GM18507 (cell line): Measurements from ENCODE around the gene ALDH9A1.
"Not testable (repeated sequence)": the region's sequence is repeated elsewhere in the genome, so short reads cannot be mapped to it uniquely, and the experiment has no call there.

Source experiments
- DNase-seq: peaks from one replicate; pipeline ENCODE4 v3.0.0; 2011; ENCODE audit warnings: low read depth; ENCODE audit not compliant: insufficient read length; ENCODE audit errors: extremely low spot score
- FAIRE-seq: peaks from 2 replicates; lab custom pipeline; 2011; peaks lifted over from hg19 to GRCh38; lab: Jason Lieb, UNC

Gene ALDH9A1

DNA sequence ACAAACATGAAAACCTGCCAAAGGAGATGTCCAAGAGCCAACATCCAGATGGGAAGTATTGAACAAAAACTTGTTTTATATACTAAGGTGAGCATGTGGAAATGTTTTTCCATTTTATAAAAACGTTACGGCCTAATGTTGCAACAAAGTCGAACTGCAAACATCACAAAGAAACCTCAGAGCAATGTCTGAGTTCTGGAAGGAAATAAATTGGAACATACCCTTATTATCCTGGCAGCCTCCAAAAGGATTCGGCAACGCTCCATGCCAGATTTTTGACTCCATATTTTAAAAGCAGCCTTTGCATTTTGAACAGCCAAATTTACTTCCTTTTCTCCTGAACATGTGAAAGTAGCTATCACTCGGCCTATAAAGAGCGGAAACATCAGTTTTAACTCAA, 3.3 kb downstream of the ALDH9A1 start:
- FAIRE-seq = no peak
- DNase-seq = no peak

GRCh38 chr1:165688046-165688445, 10.3 kb downstream of the ALDH9A1 start:
- DNase-seq (no peak), FAIRE-seq (no peak)

- FAIRE-seq (no peak), DNase-seq (no peak)
Measured at GRCh38 chr1:165686971-165687433, 11.4 kb downstream of the ALDH9A1 start.

DNA sequence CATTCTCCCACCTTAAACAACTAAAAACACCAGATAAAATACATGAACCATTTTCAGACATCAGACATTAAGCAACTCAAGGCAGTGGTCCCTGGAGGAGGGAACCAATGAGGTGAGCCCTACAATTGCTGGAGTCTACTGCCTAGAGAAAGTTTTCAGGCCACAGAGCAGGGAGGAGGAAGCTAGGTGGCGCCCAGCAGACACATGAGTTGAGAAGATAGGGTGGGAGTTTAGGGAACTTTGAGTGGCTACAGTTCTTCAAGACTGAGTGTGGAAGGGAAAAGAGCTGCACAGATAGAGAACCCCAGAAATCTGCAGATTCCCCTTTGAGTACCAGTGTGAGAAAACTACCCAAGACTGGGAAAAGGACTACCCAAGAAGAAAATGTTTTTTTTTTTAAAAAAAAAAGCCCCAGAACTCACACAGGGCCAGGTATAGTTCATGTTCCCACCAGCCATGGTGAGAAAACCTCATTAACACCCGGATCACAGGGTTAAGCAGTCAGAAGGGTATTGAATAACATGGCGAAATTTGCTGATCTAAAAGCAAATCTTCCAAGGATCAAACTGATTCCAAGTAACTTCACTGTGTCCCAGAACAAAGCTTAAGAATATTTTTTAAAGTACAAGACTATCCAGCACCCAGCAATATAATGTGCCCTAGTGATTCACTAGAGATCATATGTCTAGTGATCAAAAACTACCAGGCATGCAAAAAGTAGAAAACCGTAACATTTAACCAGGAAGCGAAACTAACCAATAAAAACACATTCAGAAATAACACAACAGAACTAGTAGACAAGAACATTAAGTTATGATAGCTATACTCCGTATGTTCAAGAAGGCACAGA, 12.0 kb downstream of the ALDH9A1 start:
- FAIRE-seq = peak; percentile 80
- no peak for DNase-seq

- DNase-seq (no peak), FAIRE-seq (no peak)
Measured at GRCh38 chr1:165683848-165684485, 14.4 kb downstream of the ALDH9A1 start.

DNA sequence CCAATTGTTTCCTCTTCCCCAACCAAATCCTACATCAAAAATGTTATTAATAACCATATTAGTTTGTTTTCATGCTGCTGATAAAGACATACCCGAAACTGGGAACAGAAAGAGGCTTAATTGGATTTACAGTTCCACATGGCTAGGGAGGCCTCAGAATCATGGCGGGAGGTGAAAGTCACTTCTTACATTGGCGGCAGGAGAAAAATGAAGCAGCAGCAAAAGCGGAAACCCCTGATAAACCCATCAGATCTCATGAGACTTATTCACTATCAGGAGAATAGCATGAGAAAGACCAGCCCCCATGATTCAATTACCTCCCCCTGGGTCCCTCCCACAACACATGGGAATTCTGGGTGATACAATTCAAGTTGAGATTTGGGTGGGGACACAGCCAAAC, 17.6 kb downstream of the ALDH9A1 start:
- not testable (repeated sequence) for FAIRE-seq, DNase-seq

- FAIRE-seq (no peak), DNase-seq (no peak)
Measured at GRCh38 chr1:165680303-165680702, 18.1 kb downstream of the ALDH9A1 start.

DNA sequence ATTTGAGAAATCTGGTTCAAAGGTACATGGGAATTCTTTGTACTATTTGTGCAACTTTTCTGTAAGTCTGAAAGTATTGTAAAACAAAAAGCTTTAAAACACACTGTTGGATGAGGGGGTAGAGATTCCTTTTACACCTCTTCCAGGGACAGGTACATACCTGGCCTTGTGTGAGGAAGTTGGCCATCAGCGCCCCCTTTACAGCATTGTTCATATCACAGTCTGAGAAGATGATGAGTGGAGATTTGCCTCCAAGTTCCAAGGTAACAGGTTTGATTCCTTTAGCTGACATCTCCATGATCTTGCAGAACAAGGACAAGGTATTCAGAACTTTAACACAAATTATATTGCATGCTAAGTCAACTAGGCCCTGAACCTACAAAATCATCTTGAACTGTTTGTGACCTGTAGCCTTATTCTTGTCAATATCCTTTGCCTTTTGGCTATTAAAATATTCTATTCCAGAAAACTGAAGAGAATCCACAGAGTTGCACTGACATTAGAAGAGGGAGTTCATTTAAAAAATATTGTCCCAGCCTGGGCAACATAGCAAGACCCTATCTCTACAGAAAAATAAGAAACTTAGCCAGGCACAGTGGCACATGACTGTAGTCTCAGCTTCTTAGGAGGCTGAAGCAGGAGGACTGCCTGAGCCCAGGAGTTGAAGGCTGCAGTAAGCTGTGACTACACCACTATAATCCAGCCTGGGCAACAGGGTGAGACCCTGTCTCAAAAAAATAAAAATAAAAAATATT, 18.9 kb downstream of the ALDH9A1 start:
- FAIRE-seq (peak; percentile 55), DNase-seq (no peak)

GRCh38 chr1:165678509-165678908, 19.9 kb downstream of the ALDH9A1 start:
- DNase-seq (no peak), FAIRE-seq (no peak)

- no peak for FAIRE-seq
- DNase-seq = no peak
Measured at GRCh38 chr1:165675794-165676193, 22.6 kb downstream of the ALDH9A1 start.

DNA sequence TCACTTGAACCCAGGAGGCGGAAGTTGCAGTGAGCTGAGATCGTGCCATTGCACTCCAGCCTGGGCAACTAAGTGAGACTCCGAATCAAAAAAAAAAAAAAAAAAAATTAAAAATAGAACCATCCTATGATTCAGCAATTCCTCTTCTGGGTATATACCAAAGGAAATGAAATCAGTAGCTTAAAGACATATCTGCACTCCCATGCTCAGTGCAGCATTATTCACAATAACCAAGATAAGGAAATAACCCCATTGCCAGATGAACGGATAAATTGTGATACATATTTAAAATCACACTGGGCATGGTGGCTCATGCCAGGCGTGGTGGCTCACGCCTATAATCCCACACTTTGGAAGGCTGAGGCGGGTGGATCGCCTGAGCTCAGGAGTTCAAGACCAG, 23.8 kb downstream of the ALDH9A1 start:
- DNase-seq = no peak

GRCh38 chr1:165671526-165671925, 26.8 kb downstream of the ALDH9A1 start:
- no peak for FAIRE-seq

More for the DNA sequence above, 23.8 kb downstream of the ALDH9A1 start:
- no peak for FAIRE-seq

GRCh38 chr1:165668184-165668583, 30.2 kb downstream of the ALDH9A1 start:
- DNase-seq = no peak
- FAIRE-seq = no peak

More at GRCh38 chr1:165671526-165671925, 26.8 kb downstream of the ALDH9A1 start:
- DNase-seq = no peak

DNA sequence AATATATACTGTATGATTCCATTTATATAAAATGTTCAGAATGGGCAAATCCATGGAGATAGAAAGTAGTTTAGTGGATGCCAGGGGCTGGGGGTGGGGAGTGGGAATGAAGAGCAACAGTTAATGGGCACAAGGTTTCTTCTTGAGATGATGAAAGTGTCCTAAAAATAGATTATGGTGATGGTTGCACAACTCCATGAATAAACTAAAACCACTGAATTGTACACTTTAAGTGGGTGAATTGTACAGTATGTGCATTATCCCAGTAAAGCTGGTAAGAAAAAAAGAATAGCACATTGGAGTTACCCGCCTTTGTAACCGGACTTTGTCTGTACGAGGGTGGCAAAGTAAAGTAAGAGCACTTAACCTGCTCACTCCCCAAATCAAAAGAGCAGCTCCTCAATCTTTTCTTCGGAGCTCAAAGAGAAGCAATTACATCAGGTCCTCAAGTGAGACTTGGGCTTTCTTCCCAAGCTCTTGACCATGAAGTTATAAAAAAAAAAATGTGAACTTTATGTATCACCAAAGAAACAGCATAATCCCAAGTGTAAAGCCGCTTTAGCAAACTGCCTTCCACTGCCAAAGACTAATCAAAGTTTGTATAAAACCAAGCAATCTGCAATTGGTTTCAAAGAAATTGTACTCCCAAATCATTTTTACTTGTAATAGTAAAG, 32.1 kb downstream of the ALDH9A1 start:
- FAIRE-seq = no peak
- DNase-seq = no peak

DNA sequence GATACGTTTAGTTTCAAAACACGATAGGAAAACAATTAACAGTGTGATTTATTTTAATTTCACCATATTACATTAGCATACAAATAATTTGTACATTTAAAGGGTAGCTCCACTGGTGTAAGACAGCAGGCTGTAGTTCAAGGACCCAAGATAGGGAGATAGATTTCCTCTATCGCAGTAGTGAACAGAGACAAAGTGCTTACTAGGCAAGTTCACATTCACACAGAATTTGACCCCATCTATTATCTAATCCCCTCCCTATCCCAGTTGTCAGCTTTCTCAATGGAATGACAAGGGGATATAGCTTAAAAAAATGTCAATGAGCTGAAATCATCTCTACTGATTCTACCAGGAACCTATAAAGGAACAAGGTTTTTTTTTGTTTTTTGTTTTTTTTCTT, 36.2 kb downstream of the ALDH9A1 start:
- no peak for FAIRE-seq
- no peak for DNase-seq

DNA sequence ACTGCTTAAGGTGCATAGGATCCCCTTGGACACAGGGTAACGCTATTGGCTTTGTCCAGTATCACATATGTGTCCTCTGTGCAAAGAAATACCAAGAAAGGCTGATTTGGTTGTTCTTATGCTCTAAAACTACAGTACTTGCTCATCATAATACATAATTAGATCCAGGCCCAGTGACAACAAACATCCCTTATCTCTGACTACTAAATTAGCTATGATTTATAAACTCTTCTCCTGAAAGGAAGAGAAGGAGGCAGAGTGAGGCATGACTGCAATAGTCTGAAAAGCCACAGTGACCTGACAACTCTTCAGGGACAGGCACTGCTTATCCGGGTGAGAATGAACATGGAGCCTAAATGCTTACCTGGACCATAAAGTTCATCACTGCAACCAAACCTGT, 36.7 kb downstream of the ALDH9A1 start:
- FAIRE-seq (no peak), DNase-seq (no peak)

- FAIRE-seq (no peak), DNase-seq (no peak)
Measured at GRCh38 chr1:165659581-165659895, 38.8 kb downstream of the ALDH9A1 start.

GRCh38 chr1:165658766-165659580, 39.4 kb downstream of the ALDH9A1 start:
- not testable (repeated sequence) for FAIRE-seq, DNase-seq
